Lung (tissue), 12 donors: ENCODE measurements around the gene EQTN. TPM values are rescaled to one million over a fixed set of nuclear protein-coding genes. Genes with fewer than 3 reads are reported as not detected.
A peak's percentile ranks its signal among the peaks of the same experiment; 100 is the strongest.

Source experiments
- ATAC-seq: fragments of 200-7000 bp; cut with Tn5 transposase; one replicate; pipeline ENCODE4 v1.9.1; 2020; ENCODE audit warnings: moderate number of reproducible peaks; ENCODE audit not compliant: insufficient read depth, low FRiP score
- DNase-seq, 3 donors: peaks; one replicate each; pipeline ENCODE4 v3.0.0-alpha.2; 2013 to 2017
- H3K27ac ChIP-seq, 2 donors: one replicate each; pipeline ENCODE4 v1.5.1; 2013; ENCODE audit warnings: mild to moderate bottlenecking in 2 of 2, moderate library complexity in 2 of 2, control low read depth in 1 of 2, inconsistent platforms in 1 of 2, low read depth in 1 of 2, low read length in 1 of 2
- H3K27me3 ChIP-seq, 3 donors: one replicate each; pipeline ENCODE4 v1.5.1; 2013; ENCODE audit warnings: low read length in 2 of 3; ENCODE audit not compliant: control insufficient read depth in 3 of 3, insufficient read depth in 3 of 3
- H3K36me3 ChIP-seq, 4 donors: one replicate each; pipeline ENCODE4 v1.5.1; 2013; ENCODE audit warnings: low read length in 4 of 4, mild to moderate bottlenecking in 1 of 4, moderate library complexity in 1 of 4; ENCODE audit not compliant: control insufficient read depth in 4 of 4, insufficient read depth in 4 of 4
- H3K4me1 ChIP-seq, 5 donors: one replicate each; pipeline ENCODE4 v1.5.1; 2013; ENCODE audit warnings: low read length in 5 of 5, mild to moderate bottlenecking in 2 of 5, moderate library complexity in 1 of 5; ENCODE audit not compliant: control insufficient read depth in 5 of 5, insufficient read depth in 5 of 5
- H3K4me3 ChIP-seq: one replicate; pipeline ENCODE4 v1.5.1; 2013; ENCODE audit warnings: mild to moderate bottlenecking, control low read depth, moderate library complexity
- H3K9ac ChIP-seq, 2 donors: one replicate each; pipeline ENCODE4 v1.5.1; 2013; ENCODE audit warnings: low read length in 2 of 2, control low read depth in 1 of 2; ENCODE audit not compliant: insufficient read depth in 1 of 2
- H3K9me3 ChIP-seq, 4 donors: one replicate each; pipeline ENCODE4 v1.5.1; 2013; ENCODE audit warnings: low read length in 3 of 4, mild to moderate bottlenecking in 1 of 4, moderate library complexity in 1 of 4; ENCODE audit not compliant: control insufficient read depth in 4 of 4, insufficient read depth in 3 of 4
- CTCF ChIP-seq: IDR thresholded peaks from 2 replicates; pipeline ENCODE4 v1.5.1; 2012; ENCODE audit warnings: mild to moderate bottlenecking; ENCODE audit errors: control extremely low read depth, extremely low read depth
- WGBS, 2 donors: extraction: QIAGEN DNeasy Blood & Tissue Kit; methylation state at CpG; one replicate each; pipeline ENCODE4 v1.1.7; 2013; 5-methylcytosine and 5-hydroxymethylcytosine counted together
- polyA plus RNA-seq, 2 donors: library from polyadenylated mRNA; stranded (reverse); fragments of 200-250 nt; gene quantifications; one replicate each; pipeline ENCODE4 v1.2.1, GENCODE V29; 2013
- total RNA-seq, 2 donors: library from RNA; depleted of rRNA in 1 of 2; stranded (reverse); fragments of >200 nt in 1 of 2; gene quantifications; one replicate each; pipeline ENCODE4 v1.2.1, GENCODE V29; 2014 to 2021
- donor health status: control.
- donor health status: control.
- donor health status: Bipolar disorder and iron deficiency.
- donor health status: healthy.
- donor health status: DM: yes; HTN: yes; CAD: no.

The EQTN gene
- total and polyA plus RNA-seq, 4 donors = 0.26 to 1.5 TPM; not detected in 2

DNA sequence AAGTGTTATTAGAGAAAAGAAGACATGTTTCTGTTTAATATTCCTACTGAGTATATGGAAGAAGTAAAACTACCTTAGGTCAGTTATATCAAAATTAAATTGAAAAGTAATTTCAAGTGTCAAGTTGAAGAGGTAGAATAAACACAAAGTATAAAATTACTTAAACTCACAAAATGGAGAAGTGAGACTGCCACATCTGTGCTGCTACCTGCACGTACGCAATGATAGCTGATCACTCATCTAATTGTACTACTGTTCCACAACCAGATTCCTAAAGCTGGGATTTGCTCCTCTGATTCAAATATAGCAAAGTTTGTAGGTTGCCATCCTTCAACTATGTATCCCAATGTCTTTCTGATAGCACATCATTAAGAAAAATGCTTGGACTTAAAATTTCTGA is 24.8 kb downstream of the EQTN start:
- Histone ChIP-seq H3K9ac (no peak overlapping the region), H3K4me3 (no peak overlapping the region), H3K4me1 (peaks cover 0 to 4% (median 0%) of the 10 kb centered on the region in 5 donors), H3K27me3 (no peaks in the 10 kb centered on the region), H3K27ac (no peak overlapping the region), H3K36me3 (no peaks in the 10 kb centered on the region), H3K9me3 (no peaks in the 10 kb centered on the region)
- no peak for DNase-seq
- no peak for ATAC-seq
- no peak for TF ChIP-seq CTCF
- 88 to 91% methylated on average over 2 of the region's 2 CpGs for WGBS, 2 donors

DNA sequence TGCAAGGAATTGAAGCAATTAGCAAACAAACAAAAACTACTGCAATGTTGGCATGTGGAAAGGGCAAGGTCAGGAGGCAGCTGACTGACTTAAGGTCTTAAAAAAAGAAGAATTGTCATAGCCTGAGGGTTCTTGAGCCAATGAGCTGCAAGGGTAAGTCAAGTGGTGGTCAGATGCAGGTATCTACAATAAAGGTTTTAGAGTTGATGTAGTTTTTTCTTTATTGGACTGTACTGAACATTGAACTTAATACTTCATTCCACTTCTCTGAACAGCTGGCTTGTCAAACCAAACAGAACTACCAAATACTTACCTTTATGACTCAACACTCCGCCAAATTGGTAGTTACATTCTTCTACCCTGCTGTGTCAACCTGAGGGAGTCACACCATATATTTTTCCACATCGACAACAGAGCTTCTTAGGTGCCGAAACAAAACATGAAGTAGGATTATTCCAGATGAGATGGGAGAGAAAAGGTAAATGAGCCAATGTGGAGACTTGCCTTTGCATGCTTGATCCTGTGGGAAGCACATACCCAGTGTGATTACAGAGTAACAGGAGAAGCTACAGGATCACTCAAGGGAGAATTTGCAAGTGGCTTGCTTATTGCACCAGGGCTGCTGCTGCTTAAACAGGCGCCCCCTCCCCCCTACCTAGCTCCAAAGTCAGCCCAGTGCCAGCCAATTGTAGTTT is 35.3 kb downstream of the EQTN start:
- WGBS, 2 donors = 43 to 58% methylated on average over 4 of the region's 4 CpGs
- no peak for TF ChIP-seq CTCF

DNA sequence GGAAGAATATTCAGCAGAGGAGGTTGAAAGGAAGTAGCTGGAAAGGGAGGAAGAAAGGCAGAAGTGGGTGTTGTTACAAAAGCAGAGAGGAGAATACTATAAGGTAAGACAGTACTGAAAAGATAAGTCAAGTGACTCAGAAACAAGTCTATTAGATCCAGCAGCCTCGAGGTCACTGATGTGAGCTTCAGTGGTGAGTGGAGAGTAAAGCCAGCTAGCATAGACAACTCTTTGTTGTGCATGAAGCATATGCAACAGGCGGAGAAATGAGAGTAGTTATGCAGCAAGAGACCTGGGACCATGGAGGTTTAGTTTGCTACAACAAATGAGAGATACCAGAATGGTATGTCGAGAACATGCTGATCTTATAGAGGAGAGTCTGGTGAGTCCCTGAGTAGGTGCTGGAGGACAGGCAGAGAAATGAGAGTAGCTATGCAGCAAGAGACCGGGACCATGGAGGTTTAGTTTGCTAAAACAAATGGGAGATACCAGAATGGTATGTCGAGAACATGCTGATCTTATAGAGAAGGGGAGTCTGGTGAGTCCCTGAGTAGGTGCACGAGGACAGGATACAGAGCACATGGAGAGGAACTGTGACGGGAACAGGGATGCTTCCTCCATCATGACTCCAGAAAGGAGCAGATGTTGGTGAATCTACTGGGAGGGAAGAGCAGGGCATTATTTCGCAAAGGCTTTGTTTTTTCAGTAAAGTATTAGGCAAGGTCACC is 36.0 kb downstream of the EQTN start:
- Histone ChIP-seq H3K4me1 (peaks cover 0 to 4% (median 0%) of the 10 kb centered on the region in 5 donors), H3K27ac (peak overlapping the region in 1 of 2 donors; percentile 24), H3K9ac (no peak overlapping the region), H3K9me3 (no peaks in the 10 kb centered on the region), H3K27me3 (no peaks in the 10 kb centered on the region), H3K4me3 (no peak overlapping the region), H3K36me3 (no peaks in the 10 kb centered on the region)
- WGBS, 2 donors = 77 to 89% methylated on average over 8 of the region's 8 CpGs
- DNase-seq (no peak), ATAC-seq (no peak)
- TF ChIP-seq CTCF = no peak

More for the DNA sequence above, 35.3 kb downstream of the EQTN start:
- no peaks in the 10 kb centered on the region for H3K36me3 ChIP-seq
- no peak overlapping the region for H3K9ac ChIP-seq
- no peak overlapping the region for H3K27ac ChIP-seq
- peak; percentile 54 for ATAC-seq
- no peak overlapping the region for H3K4me3 ChIP-seq
- H3K4me1 ChIP-seq = peaks cover 0 to 4% (median 0%) of the 10 kb centered on the region in 5 donors
- no peak for DNase-seq
- no peaks in the 10 kb centered on the region for H3K9me3 ChIP-seq
- H3K27me3 ChIP-seq = no peaks in the 10 kb centered on the region
